GM18861 (cell line): Measurements from ENCODE around the gene TCAIM.
"Not testable (repeated sequence)": the region's sequence is repeated elsewhere in the genome, so short reads cannot be mapped to it uniquely, and the experiment has no call there.

ENCODE experiments used
- ATAC-seq: cut with Tn5 transposase; IDR thresholded peaks from one replicate; pipeline ENCODE4 v1.9.1; 2021; ENCODE audit not compliant: unreplicated experiment

TCAIM gene

DNA sequence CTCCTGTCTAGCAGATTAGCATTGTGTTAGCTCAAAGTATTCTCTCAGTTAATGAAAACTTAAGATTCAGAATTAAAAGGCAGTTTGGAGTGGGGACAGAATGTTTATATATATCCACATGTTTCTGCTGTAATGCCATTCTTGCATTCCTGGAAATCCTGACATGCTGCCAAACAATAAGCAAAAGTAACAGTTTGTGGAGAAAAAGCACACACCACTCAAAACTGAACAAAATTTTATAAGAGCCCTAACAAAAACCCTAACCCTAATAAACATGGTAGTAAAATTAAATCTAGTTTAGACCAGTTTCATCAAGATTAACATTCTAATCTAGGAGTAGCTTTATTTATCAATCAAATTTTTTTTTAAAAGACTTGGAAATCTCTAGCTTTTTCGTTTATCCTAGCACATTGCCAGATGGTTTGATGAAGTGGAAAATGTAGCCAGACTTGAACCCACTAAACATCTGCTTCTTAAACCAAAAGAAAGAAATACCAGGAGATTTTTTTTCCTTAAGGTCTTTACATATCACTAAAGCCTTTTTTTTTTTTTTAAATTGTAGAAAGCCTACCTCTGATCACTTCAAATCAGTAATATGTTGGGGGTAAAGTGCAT, 3.7 kb downstream of the TCAIM start:
- ATAC-seq = no peak

GRCh38 chr3:44343421-44343820, 4.9 kb downstream of the TCAIM start:
- no peak for ATAC-seq

- not testable (repeated sequence) for ATAC-seq
These were observed 8.0 kb downstream of the TCAIM start for GRCh38 chr3:44346590-44346989.

DNA sequence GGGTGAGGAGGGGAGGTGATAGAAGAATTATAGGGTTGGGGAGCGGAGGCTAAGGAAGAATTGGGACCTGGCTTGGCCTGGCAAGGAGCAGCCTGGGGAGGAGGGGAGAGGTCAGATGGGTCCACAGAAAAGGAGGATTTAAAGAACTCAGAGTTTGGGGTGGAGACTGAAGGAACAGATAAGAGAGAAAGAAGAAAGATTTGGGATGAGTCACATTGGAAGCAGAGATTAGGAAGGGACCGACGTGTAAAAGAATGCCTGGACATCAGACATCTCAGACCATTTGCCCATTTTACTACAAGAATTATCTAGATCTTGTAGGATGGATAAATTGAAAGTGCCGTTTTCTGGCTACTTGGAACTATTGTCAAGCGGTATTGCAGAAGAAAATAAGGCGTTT, 10.4 kb downstream of the TCAIM start:
- ATAC-seq = no peak

DNA sequence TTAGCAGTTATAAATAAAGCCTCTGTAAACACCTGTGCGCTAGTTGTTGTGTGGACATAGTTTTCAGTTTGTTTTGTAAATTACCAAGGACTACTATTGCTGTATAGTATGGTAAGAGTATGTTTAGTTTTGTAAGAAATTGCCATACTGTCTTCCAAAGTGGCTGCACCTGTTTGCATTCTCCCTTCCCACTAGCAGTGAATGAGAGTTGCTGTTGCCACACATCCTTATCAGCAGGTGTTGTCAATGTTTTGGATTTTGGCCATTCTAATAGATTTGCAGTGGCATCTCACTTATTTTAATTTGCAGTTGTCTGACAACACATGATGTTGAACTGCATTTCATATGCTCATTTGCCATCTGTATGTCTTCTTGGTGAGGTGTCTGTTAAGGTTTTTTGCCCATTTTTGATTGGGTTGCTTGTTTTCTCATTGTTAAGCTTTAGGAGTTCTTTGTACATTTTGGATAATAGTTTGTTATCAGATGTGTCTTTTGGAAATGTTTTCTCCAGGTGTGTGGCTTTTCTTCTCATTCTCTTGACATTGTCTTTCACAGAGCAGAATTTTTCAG, 14.9 kb downstream of the TCAIM start:
- ATAC-seq = no peak

- no peak for ATAC-seq
These were observed 16.9 kb downstream of the TCAIM start for GRCh38 chr3:44355362-44356033.

DNA sequence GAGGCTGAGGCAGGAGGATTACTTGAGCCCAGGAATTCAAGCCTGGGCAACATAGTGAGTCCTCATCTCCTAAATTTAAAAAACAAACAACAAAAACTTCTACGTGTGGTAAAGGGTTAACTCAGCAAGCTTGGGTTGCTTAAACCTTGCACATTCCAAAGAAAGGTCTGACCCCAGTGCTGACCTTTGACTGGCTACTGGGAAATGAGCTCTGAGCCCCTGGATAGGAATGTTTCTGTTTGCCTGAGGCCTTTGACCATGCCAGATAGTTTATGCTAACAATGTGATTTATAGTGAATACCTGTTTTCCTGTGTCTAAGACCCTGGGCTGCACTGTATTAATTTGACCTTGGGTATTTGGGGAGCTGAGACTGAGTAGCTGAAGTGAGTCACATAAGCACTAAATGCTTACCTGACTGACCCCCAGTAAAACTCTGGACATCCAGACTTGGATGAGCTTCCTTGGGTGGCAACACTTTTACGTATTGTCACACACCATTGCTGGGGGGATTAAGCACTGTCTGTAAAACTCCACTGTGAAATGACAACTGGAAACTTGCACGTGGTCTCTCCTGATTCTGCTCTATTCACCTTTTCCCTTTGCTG, 20.7 kb downstream of the TCAIM start:
- ATAC-seq = no peak

DNA sequence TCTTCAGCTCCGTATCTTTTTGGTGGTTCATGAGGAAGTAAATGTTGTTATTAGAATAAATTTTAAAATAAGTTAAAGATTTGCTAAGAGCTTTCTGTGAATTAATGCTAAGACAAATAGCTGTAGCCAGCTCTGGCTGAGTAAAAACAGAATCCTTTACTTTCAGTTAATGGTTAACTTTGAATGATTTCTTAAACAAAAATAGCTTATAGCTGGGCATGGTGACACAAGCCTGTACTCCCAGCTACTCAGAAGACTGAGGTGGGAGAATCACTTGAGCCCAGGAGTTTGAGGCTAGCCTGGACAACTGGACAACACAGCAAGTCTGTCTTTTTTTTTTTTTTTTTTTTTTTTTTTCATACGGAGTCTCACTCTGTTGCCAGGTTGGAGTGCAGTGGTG, 25.0 kb downstream of the TCAIM start:
- peak; percentile 94 for ATAC-seq

GRCh38 chr3:44365952-44366351, 27.4 kb downstream of the TCAIM start:
- no peak for ATAC-seq

DNA sequence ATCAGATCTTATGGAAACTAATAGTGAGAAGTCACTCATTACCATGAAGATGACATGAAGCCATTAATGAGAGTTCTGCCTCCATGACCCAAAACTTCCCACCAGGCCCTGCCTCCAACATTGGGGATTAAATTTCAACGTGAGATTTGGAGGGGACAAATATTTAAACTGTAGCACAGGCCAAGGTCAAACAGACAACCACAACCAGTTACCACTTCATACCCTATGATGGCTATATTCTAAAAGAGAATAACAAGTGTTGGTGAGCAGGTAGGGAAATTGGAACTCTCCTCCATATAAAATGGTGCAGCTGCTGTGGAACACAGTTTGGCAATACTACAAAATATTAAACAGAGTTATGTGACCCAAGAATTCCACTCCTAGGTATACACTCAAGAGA, 36.9 kb downstream of the TCAIM start:
- no peak for ATAC-seq

- ATAC-seq = no peak
These were observed 48.8 kb downstream of the TCAIM start for GRCh38 chr3:44387404-44387803.

DNA sequence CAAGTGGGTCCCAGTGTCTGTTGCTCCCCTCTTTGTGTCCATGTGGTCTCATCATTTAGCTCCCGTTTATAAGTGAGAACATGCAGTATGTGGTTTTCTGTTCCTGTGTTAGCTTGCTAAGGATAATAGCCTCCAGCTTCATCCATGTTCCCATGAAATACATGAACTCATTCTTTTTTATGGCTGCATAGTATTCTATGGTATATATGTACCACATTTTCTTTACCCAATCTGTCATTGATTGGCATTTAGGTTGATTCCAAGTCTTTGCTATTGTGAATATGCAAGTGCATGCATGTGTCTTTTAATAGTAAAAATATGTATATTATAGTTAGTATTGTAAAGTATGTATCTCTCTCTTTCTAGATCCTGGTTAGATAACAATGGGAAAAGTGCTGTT, 53.9 kb downstream of the TCAIM start:
- ATAC-seq = no peak

- no peak for ATAC-seq
These were observed 57.1 kb downstream of the TCAIM start for GRCh38 chr3:44395714-44396113.

DNA sequence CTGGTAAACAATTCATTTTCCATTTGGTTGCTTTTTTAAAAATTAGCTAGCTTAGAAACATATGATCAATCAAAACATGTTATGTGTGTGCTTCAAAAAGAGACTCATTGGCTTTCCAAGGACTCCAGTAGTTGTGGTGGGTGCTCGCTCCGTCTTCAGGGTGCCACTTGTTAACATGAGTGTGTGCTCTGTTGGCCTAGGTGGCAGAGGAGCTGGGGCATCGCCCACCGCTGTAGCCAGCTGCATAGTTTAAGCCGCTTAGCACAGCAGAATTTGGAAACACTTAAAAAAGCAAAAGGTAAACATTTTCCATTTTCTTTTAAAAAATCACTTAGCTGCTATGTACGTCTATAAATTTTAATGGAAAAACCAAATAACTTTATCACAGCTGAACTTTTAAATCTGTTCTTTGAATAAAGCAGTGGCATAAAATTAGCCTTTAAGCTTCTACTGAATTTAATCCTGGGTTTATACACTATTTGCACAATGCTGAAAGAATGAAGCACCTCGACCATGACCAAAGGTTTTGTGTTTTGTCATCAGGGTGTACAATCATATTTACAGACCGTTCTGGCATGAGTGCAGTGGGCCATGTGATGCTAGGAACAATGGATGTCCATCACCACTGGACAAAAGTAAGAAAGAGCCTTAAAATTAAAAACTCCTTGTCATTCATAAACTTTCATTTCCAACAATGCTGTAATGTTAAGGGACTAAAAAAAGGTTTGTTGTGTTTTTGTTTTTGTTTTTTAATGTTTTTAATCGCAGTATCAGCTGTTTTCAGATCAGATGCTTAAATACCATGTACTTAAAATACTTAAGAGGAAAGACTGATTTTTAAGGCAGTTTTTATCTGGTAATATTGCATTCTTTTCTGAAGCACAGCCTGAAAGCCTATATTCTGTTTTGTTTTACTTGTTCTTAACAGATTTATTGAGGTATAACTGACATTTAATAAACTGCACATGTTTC, 57.9 kb downstream of the TCAIM start:
- no peak for ATAC-seq

GRCh38 chr3:44398271-44398670, 59.7 kb downstream of the TCAIM start:
- not testable (repeated sequence) for ATAC-seq

- ATAC-seq = no peak
These were observed 60.3 kb downstream of the TCAIM start for GRCh38 chr3:44398853-44399252.

GRCh38 chr3:44400771-44401170, 62.2 kb downstream of the TCAIM start:
- ATAC-seq = no peak

GRCh38 chr3:44402548-44402947, 64.0 kb downstream of the TCAIM start:
- ATAC-seq = no peak

- no peak for ATAC-seq
These were observed 71.3 kb downstream of the TCAIM start for GRCh38 chr3:44409640-44410410.

DNA sequence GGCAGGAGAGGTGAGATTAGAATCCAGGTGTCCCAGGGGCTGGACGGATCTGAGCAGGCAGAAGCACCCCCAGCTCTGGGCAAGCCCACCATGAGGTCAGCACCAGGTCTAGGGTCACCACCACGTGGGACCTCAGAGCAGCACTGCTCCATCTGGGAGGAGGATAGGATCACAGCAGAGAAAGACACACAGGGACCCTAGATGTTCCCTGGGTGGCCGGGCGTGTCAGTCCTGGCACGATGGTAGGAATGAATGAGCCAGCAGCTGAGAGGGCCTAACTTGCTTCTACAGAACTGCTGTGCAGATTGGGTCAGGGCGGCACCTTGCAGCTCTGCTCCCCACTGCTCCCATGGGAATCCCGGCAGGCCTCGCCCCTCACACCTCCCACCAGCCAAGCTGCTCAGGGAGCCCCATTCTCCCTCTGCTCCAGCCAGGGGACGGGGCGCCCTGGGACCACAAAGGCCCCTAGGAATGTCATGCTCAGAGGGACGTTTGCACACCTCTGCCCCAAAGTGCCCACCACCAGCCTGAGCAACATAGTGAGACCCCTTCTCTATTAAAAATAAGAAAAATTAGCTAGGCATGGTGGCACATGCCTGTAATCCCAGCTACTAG, 72.6 kb downstream of the TCAIM start:
- ATAC-seq = no peak
